Measurements from ENCODE around the gene PLIN4.
"Not testable (repeated sequence)": the region's sequence is repeated elsewhere in the genome, so short reads cannot be mapped to it uniquely, and the experiment has no call there.

The PLIN4 gene

GRCh38 chr19:4518345-4519171 lies at the start of gene PLIN4:
Gene PLIN4 (minus strand): TSS chr19:4518486. CDS start chr19:4518272, 214 bp downstream.
- DNase-seq, result peak in 42 of 56 donors; percentile 7 to 87 (median 52)

GRCh38 chr19:4567584-4568071 lies 49.3 kb upstream of the PLIN4 start:
- peak in 11 of 56 donors; percentile 1 to 40 (median 9) for DNase-seq

GRCh38 chr19:4566402-4567051 lies 48.2 kb upstream of the PLIN4 start:
- no peak for DNase-seq

- DNase-seq, result not testable (repeated sequence)
These were observed 45.3 kb upstream of the PLIN4 start for GRCh38 chr19:4563562-4563961.

- DNase-seq, result not testable (repeated sequence)
These were observed 43.8 kb upstream of the PLIN4 start for GRCh38 chr19:4562085-4562484.

GRCh38 chr19:4559569-4559968 lies 41.3 kb upstream of the PLIN4 start, which contains the start of gene SEMA6B:
Gene SEMA6B (minus strand): TSS chr19:4559684. CDS start chr19:4558457, 1,227 bp downstream.
- DNase-seq, result peak in 3 of 56 donors; percentile 4 to 16 (median 11)

GRCh38 chr19:4557971-4558941 lies 40.0 kb upstream of the PLIN4 start:
- peak in 2 of 56 donors; percentile 7 to 25 for DNase-seq

- no peak for DNase-seq
These were observed 39.1 kb upstream of the PLIN4 start for GRCh38 chr19:4557144-4557970.

GRCh38 chr19:4556597-4557127 lies 38.4 kb upstream of the PLIN4 start:
- DNase-seq, result no peak

GRCh38 chr19:4555657-4556561 lies 37.6 kb upstream of the PLIN4 start:
- DNase-seq, result no peak

GRCh38 chr19:4554717-4555116 lies 36.4 kb upstream of the PLIN4 start:
- no peak for DNase-seq

- no peak for DNase-seq
These were observed 35.5 kb upstream of the PLIN4 start for GRCh38 chr19:4553775-4554174.

GRCh38 chr19:4553092-4553695 lies 34.9 kb upstream of the PLIN4 start:
- DNase-seq, result no peak

GRCh38 chr19:4552525-4552819 lies 34.2 kb upstream of the PLIN4 start:
- DNase-seq, result no peak

GRCh38 chr19:4550479-4551050 lies 32.3 kb upstream of the PLIN4 start:
- DNase-seq, result no peak

GRCh38 chr19:4550018-4550417 lies 31.7 kb upstream of the PLIN4 start:
- no peak for DNase-seq

GRCh38 chr19:4548238-4548584 lies 29.9 kb upstream of the PLIN4 start:
- DNase-seq, result no peak
